GM12865 (cell line): ENCODE data around the gene HDAC2.
"Not testable (repeated sequence)": the region's sequence is repeated elsewhere in the genome, so short reads cannot be mapped to it uniquely, and the experiment has no call there.

Source experiments
- DNase-seq: peaks from one replicate; pipeline ENCODE4 v3.0.0; 2010; ENCODE audit warnings: low read depth
- H3K4me3 ChIP-seq: 2 replicates; pipeline ENCODE4 v1.5.1; 2011; ENCODE audit warnings: mild to moderate bottlenecking, low read depth, low read length, control low read depth
- TF ChIP-seq, protein P1 (sequence below): IDR thresholded peaks from 2 replicates; pipeline ENCODE4 v1.5.1; 2011; ENCODE audit warnings: low read length, control low read depth, low read depth, inconsistent platforms; ENCODE audit not compliant: insufficient read depth; ENCODE audit errors: missing control alignments

Gene HDAC2

DNA sequence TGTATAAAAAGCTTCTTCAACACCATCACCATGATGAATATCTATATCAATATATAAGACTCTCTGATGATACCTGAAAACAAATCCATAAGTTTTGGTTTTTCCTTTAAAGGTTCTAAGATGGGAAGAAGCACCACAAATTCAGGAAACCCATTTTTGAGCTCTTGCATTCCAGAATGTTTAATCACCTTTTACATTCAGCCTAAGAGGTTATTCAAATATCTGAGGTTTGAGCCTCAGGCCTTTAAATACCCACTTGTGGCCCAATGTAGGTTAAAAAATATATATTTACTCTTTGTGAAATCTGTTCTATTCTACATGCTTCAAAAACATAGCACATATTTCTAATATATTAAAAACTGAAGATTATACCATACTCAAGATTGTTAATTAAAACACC is 17.6 kb downstream of the HDAC2 start:
- H3K4me3 ChIP-seq: no peak overlapping the region
- TF ChIP-seq, protein P1, sequence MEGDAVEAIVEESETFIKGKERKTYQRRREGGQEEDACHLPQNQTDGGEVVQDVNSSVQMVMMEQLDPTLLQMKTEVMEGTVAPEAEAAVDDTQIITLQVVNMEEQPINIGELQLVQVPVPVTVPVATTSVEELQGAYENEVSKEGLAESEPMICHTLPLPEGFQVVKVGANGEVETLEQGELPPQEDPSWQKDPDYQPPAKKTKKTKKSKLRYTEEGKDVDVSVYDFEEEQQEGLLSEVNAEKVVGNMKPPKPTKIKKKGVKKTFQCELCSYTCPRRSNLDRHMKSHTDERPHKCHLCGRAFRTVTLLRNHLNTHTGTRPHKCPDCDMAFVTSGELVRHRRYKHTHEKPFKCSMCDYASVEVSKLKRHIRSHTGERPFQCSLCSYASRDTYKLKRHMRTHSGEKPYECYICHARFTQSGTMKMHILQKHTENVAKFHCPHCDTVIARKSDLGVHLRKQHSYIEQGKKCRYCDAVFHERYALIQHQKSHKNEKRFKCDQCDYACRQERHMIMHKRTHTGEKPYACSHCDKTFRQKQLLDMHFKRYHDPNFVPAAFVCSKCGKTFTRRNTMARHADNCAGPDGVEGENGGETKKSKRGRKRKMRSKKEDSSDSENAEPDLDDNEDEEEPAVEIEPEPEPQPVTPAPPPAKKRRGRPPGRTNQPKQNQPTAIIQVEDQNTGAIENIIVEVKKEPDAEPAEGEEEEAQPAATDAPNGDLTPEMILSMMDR: no peak
- no peak for DNase-seq

DNA sequence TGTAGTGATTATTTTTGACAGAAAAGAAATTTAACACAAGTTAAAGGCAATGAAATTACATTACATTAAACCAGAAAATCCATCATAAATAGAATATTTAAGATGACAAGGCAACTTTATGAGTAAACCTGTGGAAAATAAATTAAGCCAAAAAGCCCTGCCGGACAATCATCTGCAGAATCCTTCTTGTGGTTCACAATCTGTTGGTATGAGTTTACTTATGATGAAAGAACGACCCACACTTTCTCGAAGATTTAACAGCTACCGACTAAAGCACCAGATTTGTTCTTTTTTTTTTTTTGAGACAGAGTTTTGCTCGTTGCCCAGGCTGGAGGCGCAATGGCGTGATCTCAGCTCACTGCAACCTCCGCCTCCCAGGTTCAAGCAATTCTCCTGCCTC is 21.4 kb downstream of the HDAC2 start:
- no peak for DNase-seq
- TF ChIP-seq, protein P1: no peak
- H3K4me3 ChIP-seq: no peak overlapping the region

DNA sequence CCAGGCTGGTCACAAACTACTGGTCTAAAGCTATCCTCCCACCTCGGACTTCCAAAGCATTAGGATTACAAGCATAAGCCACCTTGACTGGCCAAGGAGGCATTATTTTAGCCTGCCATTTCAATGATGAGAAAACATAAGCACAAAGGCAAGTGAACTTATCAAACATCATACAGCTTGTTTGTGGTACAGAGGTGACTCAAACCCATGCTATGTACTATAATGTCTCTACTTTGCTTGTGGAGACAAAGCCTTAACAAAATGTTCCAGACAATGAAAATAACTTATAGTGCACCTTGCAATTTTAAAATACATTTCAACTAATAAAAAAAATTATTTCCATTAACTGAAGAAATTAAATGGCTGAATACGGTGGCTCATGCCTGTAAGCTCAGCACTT is 26.2 kb downstream of the HDAC2 start:
- DNase-seq: no peak
- H3K4me3 ChIP-seq: no peak overlapping the region
- TF ChIP-seq, protein P1: no peak

DNA sequence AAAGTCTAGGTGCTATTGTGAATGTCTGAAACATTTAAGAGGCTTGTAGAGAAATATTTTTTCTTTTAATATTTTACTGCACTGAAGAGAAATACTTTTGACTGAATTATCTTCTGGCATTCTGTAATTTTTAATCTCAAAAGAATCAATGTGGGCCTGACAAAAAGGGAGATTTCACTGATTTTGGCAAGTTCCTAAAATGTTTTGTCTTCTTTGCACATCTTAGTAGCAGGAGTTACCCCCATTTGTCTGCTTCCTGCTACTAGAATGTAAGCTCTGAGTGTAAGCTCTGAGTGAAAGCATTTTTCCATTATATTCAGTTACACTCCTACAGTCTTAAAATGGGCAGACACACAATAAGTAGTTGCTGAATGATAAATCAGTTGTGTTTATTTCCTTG is 31.1 kb downstream of the HDAC2 start:
- no peak for DNase-seq
- TF ChIP-seq, protein P1: no peak

DNA sequence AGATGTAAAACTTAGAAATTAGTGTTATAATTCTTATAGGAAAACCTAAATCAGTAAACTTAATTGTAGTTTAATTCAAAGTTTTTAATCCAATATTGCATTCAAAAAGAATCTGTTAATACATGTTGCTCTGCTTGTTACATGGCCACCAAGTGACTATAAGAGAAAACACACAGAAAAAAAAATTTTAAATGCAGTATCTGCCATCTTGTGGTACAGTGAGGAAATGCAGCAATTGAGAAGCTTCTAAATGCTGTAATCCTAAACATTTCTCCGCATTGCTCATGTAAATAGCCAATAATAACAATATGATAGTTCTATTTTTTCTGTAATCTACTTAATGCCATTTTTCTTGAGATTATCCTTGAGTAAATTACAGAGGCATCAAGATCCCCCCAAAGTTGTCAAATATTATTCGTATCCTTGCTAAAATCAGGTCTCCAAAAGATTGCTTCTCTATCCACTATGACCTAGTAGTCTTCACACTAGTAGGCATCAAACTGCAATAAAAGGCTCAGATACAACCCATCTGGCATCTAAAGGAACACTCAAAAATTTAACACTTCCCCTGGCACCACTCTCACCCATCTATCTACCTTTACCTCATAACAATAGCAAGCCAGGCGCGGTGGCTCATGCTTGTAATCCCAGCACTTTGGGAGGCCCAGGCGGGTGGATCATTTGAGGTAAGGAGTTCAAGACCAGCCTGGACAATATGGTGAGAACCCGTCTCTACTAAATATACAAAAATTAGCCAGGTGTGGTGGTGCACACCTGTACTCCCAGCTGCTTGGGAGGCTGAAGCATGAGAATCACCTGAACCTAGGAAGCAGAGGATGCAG is 34.6 kb downstream of the HDAC2 start:
- DNase-seq: peak; percentile 59
- TF ChIP-seq, protein P1: peak; percentile 64
- no peak overlapping the region for H3K4me3 ChIP-seq

More for the DNA sequence above, 31.1 kb downstream of the HDAC2 start:
- H3K4me3 ChIP-seq: no peak overlapping the region

DNA sequence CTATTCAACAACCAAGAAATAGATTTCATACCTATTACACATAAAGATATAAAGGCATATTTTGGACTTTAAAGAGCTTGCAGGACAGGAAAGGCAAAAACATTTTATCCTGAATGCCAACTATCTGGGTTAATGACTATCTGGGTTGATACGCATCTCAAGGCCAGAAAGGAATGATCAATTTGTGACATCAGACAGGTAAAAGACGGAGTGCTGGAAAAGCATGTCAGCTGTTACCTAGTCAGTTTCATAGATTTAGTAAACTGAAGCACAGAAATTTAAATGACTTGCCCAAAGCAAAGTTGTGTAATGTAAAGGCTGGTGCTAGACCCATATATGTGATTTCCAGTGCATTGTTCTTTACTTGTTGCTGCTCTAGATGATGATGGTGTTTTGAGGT is 36.8 kb downstream of the HDAC2 start:
- H3K4me3 ChIP-seq: no peak overlapping the region
- TF ChIP-seq, protein P1: no peak
- DNase-seq: no peak

DNA sequence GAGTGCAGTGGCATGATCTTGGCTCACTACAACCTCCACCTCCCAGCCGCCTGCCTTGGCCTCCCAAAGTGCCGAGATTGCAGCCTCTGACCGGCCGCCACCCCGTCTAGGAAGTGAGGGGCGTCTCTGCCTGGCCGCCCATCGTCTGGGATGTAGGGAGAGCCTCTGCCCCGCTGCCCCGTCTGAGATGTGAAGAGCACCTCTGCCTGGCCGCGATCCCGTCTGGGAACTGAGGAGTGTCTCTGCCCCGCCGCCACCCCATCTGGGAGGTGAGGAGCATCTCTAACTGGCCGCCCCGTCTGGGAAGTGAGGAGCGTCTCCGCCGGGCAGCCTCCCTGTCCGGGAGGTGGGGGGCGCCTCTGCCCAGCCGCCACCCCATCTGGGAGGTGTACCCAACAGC is 39.0 kb downstream of the HDAC2 start:
- H3K4me3 ChIP-seq, DNase-seq: not testable (repeated sequence)
